KBM-7 (cell line): ENCODE data around the gene UBQLN4.

ENCODE experiments used
- DNase-seq: peaks from one replicate; pipeline ENCODE4 v3.0.0-alpha.2; 2015
- in situ Hi-C: fragments of 300-500 bp; cut with MboI; formaldehyde crosslinking; loops from 2 replicates; pipeline ENCODE4 v1.14.3; 2020; ENCODE audit warnings: low sequenced_read_pairs, low pct_unique_long_range_greater_than_20kb, mixed read lengths

UBQLN4 gene

GRCh38 chr1:156053768-156054499 is at the start of gene UBQLN4:
TSS of gene UBQLN4 (minus strand) at chr1:156053798. CDS start at chr1:156053701, 97 bp downstream.
- DNase-seq, result peak; percentile 49

GRCh38 chr1:156102633-156103511 is 49.3 kb upstream of the UBQLN4 start:
- peak; percentile 51 for DNase-seq
- in situ Hi-C loops, result no loop called here

More at GRCh38 chr1:156053768-156054499, at the start of gene UBQLN4:
- in situ Hi-C loops, result no loop called here

- in situ Hi-C loops, result no loop called here
Measured at GRCh38 chr1:156101880-156102279, 48.3 kb upstream of the UBQLN4 start.

GRCh38 chr1:156100205-156100995 is 46.8 kb upstream of the UBQLN4 start:
- no peak for DNase-seq
- in situ Hi-C loops, result no loop called here

More at GRCh38 chr1:156101880-156102279, 48.3 kb upstream of the UBQLN4 start:
- DNase-seq, result no peak

GRCh38 chr1:156099282-156099681 is 45.7 kb upstream of the UBQLN4 start:
- DNase-seq, result no peak
- in situ Hi-C loops, result no loop called here

GRCh38 chr1:156098784-156099183 is 45.2 kb upstream of the UBQLN4 start:
- in situ Hi-C loops, result no loop called here
- DNase-seq, result no peak

- in situ Hi-C loops, result no loop called here
- no peak for DNase-seq
Measured at GRCh38 chr1:156097499-156098178, 44.0 kb upstream of the UBQLN4 start.

GRCh38 chr1:156096640-156097391 is 43.2 kb upstream of the UBQLN4 start:
- in situ Hi-C loops, result no loop called here

GRCh38 chr1:156095906-156096508 is 42.4 kb upstream of the UBQLN4 start:
- DNase-seq, result no peak
- in situ Hi-C loops, result no loop called here

More at GRCh38 chr1:156096640-156097391, 43.2 kb upstream of the UBQLN4 start:
- peak; percentile 93 for DNase-seq

- in situ Hi-C loops, result loop anchor here (5.0 kb wide), 1 partner anchor 36 kb away; no protein-coding TSS in a partner anchor
- no peak for DNase-seq
Measured at GRCh38 chr1:156091610-156092009, 38.0 kb upstream of the UBQLN4 start.

GRCh38 chr1:156090840-156091188 is 37.2 kb upstream of the UBQLN4 start:
- peak; percentile 78 for DNase-seq
- in situ Hi-C loops, result loop anchor here (5.0 kb wide), 1 partner anchor 36 kb away; no protein-coding TSS in a partner anchor

GRCh38 chr1:156090138-156090839 is 36.7 kb upstream of the UBQLN4 start:
- in situ Hi-C loops, result loop anchor here (5.0 kb wide), 1 partner anchor 37 kb away; no protein-coding TSS in a partner anchor
- DNase-seq, result peak; percentile 45

- in situ Hi-C loops, result loop anchor here (5.0 kb wide), 1 partner anchor 38 kb away; no protein-coding TSS in a partner anchor
- DNase-seq, result no peak
Measured at GRCh38 chr1:156089704-156090103, 36.1 kb upstream of the UBQLN4 start.

GRCh38 chr1:156086256-156086662 is 32.7 kb upstream of the UBQLN4 start:
- in situ Hi-C loops, result no loop called here
- DNase-seq, result no peak

GRCh38 chr1:156083800-156084790 is 30.5 kb upstream of the UBQLN4 start:
- in situ Hi-C loops, result no loop called here
- DNase-seq, result peak; percentile 57
